HG02642 (cell line): ENCODE results near the gene EFCAB9.

ENCODE experiments used
- ATAC-seq: cut with Tn5 transposase; IDR thresholded peaks from one replicate; pipeline ENCODE4 v1.9.1; 2021; ENCODE audit warnings: mild to moderate bottlenecking; ENCODE audit not compliant: unreplicated experiment, poor library complexity

The EFCAB9 gene

GRCh38 chr5:172234031-172234430 is 40.1 kb downstream of the EFCAB9 start:
- ATAC-seq, result no peak

GRCh38 chr5:172235132-172235780 is 41.3 kb downstream of the EFCAB9 start:
- ATAC-seq, result peak; percentile 56

GRCh38 chr5:172235827-172236736 is 42.1 kb downstream of the EFCAB9 start:
- ATAC-seq, result no peak

DNA sequence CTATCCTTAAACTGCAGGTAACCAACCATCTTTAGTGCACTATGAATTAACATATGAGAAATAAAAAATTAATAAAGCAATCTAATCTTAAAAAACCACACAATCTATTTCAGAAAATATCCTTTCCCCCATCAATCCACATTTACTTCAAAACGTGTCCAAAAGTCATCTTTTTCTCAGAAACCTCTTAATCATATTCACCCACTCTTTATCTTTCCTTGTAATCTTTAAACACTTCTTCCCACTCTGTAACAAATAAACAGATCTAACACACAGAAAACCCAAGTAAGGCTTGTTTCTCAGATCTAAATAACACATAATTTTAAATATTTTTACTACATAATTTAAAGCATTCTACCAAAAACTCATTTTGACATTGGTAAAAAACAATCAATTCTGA is 44.4 kb downstream of the EFCAB9 start:
- no peak for ATAC-seq

DNA sequence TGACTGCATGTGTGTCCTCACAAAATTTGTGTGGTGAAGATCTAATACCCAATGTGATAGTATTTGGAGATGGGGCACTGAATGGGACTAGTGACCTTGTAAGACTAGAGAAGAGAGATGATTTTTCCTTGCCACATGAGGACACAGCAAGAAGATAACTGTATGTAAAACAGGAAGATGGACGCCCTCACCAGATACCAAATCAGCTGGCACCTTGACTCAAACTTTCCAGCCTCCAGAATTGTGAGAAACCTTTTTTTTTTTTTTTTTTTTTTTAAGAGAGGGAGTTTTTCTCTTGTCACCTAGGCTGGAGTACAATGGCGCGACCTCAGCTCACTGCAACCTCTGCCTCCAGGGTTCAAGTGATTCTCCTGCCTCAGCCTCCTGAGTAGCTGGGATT is 49.3 kb downstream of the EFCAB9 start:
- ATAC-seq, result no peak

DNA sequence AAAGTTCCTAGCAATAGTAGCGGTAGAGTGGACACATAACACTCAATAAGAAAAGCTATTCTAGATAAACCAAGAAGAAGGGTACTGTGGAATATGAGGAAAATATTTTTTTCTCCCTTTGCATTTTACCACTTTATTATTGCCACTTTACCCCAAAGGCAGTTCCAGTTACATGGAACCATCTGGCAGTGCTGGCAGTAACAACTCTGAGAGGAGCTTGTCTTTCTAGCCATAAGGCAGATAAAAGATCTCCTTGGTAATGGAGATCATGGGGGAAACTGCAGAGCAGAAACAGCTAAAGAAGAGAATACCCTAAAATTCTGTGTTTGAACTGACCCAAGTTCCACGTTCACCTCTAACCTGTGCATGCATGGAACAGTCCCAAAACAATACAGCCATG is 51.1 kb downstream of the EFCAB9 start:
- no peak for ATAC-seq

- ATAC-seq, result no peak
These were observed 51.7 kb downstream of the EFCAB9 start for GRCh38 chr5:172245703-172246125.

DNA sequence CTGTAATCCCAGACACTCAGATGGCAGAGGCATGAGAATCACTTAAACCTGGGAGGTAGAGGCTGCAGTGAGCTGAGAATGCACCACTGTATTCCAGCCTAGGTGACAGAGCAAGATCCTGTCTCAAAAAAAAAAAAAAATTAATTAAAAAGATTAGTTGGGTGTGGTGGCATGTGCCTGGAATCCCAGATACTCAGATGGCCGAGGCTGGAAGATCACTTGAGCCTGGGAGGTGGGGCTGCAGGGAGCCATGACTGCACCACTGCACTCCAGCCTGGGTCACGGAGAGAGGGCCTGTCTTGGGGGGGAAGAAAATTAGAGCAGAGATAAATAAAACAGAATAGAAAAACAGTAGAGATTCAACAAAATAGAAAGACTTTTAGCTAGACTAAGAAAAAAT is 54.7 kb downstream of the EFCAB9 start:
- ATAC-seq, result no peak

DNA sequence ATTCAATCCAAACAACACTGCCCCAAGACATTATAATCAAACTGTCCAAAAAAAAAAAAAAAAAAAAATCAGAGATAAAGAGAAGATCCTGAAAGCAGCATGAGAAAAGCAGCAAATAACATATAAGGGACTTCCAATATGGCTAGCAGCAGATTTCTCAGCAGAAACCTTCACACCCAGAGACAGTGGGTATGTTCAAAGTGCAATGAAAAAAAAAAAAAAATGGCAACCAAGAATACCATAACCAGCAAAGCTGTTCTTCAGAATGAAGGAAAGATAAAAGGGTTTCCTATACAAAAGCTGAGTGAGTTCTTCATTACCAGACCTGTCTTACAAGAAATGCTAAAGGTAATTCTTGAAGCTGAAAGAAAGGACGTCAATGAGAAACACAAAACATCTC is 57.4 kb downstream of the EFCAB9 start:
- ATAC-seq, result no peak

GRCh38 chr5:172252501-172252900 is 58.5 kb downstream of the EFCAB9 start:
- no peak for ATAC-seq
